GM10266 (cell line): ENCODE measurements around the gene NHS.

Experiments used
- DNase-seq: peaks from one replicate; pipeline ENCODE4 v3.0.0; 2012; ENCODE audit errors: extremely low spot score
- TF ChIP-seq, protein P1 (sequence below): IDR thresholded peaks from 2 replicates; pipeline ENCODE4 v1.5.1; 2012; ENCODE audit warnings: mild to moderate bottlenecking, low read depth; ENCODE audit not compliant: control insufficient read depth, insufficient read depth; ENCODE audit errors: missing control alignments

Gene NHS

DNA sequence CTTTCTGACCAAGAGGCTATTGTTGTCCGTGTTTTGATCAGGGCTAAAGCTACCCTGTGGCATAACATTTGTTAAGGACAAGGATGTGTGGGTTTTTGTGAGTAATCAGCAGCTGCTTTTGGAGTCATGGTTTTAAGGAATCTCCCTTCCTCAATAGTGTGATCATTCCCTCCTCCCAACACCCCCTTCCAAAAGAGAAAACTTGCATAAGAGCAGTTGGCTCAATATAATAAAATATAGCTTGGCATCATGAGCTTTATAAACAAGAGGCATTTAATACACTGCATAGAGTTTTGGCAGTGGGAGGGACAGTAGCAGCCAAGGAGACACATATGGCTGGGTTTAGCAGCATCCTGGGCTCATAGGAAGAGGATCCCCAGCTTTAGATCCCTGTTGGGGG lies 84.7 kb downstream of the NHS start:
- TF ChIP-seq, protein P1, sequence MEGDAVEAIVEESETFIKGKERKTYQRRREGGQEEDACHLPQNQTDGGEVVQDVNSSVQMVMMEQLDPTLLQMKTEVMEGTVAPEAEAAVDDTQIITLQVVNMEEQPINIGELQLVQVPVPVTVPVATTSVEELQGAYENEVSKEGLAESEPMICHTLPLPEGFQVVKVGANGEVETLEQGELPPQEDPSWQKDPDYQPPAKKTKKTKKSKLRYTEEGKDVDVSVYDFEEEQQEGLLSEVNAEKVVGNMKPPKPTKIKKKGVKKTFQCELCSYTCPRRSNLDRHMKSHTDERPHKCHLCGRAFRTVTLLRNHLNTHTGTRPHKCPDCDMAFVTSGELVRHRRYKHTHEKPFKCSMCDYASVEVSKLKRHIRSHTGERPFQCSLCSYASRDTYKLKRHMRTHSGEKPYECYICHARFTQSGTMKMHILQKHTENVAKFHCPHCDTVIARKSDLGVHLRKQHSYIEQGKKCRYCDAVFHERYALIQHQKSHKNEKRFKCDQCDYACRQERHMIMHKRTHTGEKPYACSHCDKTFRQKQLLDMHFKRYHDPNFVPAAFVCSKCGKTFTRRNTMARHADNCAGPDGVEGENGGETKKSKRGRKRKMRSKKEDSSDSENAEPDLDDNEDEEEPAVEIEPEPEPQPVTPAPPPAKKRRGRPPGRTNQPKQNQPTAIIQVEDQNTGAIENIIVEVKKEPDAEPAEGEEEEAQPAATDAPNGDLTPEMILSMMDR, result no peak
- DNase-seq, result no peak

DNA sequence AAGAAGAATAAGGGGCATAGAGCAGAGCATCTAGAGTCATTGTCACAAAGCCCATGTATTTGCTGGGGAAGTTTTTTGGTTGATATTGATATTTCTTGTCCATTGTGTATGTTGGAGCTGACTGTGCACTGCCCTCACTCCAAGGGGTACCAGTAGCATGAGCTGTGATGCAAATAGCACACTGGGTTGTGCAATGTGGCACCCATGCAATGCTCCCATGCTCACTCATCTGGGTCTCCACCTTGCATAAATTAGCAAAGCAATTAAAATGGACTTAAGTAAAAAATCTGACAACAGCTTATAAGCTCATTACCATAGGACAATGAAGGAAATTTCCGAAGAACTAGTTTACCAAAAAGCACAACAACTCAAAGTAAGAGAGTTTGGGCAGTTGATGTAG lies 87.9 kb downstream of the NHS start:
- no peak for DNase-seq
- TF ChIP-seq, protein P1, result no peak

DNA sequence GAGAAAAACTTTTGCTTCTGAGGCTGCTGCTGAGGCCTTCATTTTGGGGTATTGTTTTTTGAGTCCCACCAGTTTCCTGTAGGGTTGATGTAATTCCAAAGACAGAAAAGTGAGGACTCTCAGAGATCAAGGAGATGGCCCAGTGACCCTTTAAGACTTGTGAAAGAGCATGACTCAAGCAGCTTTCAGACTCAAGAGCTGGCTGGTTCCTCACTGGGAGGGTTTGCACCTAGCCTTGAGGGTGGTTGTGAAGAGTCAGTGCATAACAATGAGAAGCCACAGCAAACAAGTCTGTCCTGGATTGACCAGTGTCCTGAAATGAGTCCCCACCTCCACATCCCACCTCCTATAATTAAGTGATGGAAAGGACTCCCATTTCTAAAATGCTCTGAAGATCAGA lies 89.2 kb downstream of the NHS start:
- TF ChIP-seq, protein P1, result no peak
- DNase-seq, result no peak

DNA sequence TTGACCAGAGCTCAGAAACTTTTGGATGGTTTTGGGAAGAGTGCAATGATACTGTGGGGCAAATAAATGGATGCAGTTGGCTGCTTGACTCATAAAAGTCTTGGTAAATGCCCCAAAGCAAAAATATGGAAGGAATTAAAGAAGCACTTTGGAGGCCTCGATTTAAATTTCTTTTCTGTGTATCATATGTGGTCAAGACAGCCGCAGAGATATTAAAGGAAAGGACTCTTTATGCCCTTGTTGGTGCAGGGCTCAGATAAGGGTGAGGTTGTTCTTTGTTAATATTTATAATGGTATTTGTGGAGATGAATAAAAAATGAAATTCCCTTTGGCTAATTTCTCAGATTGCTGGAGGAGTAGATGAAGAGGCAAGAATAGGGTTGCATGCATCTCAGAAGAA lies 90.2 kb downstream of the NHS start:
- TF ChIP-seq, protein P1, result no peak
- no peak for DNase-seq

DNA sequence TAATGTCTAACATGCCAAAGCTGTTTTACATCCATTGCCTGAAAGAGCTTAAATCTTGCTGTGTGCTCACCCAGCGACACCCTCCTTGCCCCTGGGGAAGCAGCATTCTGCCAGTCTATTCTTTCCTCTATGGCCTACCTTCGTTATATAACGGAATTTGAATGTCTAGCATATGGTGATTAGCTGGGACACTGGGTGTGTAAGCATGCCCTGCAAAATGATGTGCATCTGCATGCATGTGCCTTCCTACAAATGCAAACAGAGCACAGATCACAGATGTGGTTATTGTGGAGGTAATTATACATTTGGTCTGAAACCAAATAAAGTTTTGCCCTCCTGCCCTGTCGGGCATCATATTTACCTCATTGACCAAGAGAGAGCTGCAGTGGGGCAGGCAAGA lies 90.8 kb downstream of the NHS start:
- DNase-seq, result no peak
- TF ChIP-seq, protein P1, result no peak

DNA sequence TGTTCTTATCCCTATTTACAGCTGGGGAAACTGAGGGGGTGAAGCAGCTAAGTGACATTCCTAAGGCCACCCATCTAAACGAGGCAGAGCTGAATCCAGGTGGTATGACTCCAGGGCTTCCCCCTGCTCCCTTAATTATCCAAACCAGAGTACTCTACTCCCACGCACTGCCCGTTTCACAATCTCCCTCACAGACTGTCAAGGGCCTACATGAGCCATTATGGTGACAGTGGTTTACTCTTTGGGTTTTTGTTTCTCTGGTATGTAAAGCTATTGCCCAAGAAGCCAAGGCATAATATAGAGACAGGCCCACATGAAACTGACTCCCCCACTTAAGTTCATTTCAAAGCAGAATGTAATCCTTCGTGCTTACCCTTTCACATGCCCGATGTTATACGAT lies 95.1 kb downstream of the NHS start:
- no peak for DNase-seq
- TF ChIP-seq, protein P1, result no peak

DNA sequence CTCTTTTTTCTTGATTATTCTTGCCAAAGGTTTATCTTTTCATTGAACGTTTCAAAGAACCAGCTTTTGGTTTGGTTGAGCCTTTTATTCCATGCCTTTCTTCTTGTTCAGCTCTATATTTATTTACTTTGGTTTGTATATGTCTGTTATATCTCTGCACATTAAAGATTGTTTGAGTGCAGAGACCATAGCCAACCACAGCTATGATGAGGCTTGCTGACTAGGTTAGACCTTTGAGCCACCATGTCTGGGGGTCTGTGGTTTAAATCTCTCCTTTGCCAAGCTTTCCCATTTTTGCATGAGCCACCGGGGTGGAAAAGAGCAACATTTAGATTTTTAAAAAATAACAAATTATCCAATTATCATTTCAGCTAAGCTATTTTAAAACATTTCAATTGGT lies 96.1 kb downstream of the NHS start:
- DNase-seq, result no peak
- TF ChIP-seq, protein P1, result no peak
